Stomach (tissue), 4 donors: ENCODE results near the gene TNNC2.

ENCODE experiments used
- CTCF ChIP-seq, 7 experiments: fragments of 450-650 bp in 4 of 7; fragments of 200-600 bp in 3 of 7; sonication (generic) in 3 of 7; IDR thresholded peaks; one replicate each; pipeline ENCODE4 v1.5.1; 2016 to 2019; ENCODE audit warnings: antibody characterized with exemption in 7 of 7, control low read depth in 2 of 7, mild to moderate bottlenecking in 1 of 7
- POLR2A ChIP-seq, 4 donors: fragments of 450-650 bp; IDR thresholded peaks; one replicate each; pipeline ENCODE4 v1.6.1; 2016; ENCODE audit warnings: antibody characterized with exemption in 4 of 4, control low read depth in 2 of 4, mild to moderate bottlenecking in 1 of 4, moderate library complexity in 1 of 4

DNA sequence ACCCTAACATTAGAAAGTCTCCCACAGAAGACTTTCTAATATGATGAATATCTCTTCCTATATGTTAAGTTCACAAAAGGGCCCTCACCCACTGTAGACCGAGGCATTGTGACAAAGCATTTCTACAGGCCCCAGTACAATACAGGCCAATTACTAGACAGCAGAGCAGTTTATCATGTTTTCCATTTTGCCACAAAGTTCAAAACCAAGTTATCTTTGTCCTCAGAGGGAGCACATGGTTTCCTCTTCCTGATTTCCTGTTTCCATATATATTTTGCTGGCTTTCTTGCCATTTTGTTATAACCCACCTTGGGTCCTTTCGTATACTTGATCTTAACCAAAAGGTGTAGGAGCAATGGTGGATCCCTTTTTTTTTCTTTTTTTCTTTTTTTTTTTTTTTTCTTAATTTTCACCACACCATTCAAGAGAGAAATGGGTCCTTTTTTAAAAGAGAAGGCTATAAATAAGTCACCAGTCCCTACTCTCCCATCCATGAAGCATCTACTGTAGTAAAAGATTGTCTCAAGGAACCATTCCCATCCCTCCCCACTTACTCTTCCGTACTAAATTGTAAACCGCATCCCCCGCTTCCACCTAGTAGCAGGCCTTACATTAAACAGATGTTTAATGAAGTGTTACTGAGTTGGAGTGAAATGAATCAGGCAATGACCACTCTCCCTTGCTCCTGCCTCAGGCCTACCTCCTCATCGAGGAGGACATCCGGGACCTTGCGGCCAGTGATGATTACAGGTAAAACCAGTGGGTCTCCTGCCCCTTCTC lies 16.7 kb downstream of the TNNC2 start:
- TF ChIP-seq CTCF (IDR thresholded peaks at IDR 0.05) (no peak), POLR2A (IDR thresholded peaks at IDR 0.05) (no peak)
